Mucosa of descending colon (tissue), 3 donors: ENCODE data around the gene KLF3. TPM values are rescaled to one million over a fixed set of nuclear protein-coding genes. Genes with fewer than 3 reads are reported as not detected.

Experiments
- ATAC-seq: fragments of 200-7000 bp; cut with Tn5 transposase; one replicate; pipeline ENCODE4 v1.9.1; 2020; ENCODE audit warnings: mild to moderate bottlenecking, moderate library complexity
- DNase-seq, 3 donors: peaks; one replicate each; pipeline ENCODE4 v3.0.0-alpha.2; 2020
- H3K36me3 ChIP-seq: fragments of 200-600 bp; one replicate; pipeline ENCODE4 v1.8.0; 2021; ENCODE audit warnings: low read depth, mild to moderate bottlenecking
- H3K4me1 ChIP-seq: fragments of 200-600 bp; one replicate; pipeline ENCODE4 v1.8.0; 2021; ENCODE audit warnings: low read depth, mild to moderate bottlenecking
- H3K4me3 ChIP-seq: fragments of 200-600 bp; one replicate; pipeline ENCODE4 v1.8.0; 2021; ENCODE audit warnings: mild to moderate bottlenecking
- H3K9me3 ChIP-seq: fragments of 200-600 bp; one replicate; pipeline ENCODE4 v1.8.0; 2021; ENCODE audit warnings: mild to moderate bottlenecking
- CTCF ChIP-seq: fragments of 200-600 bp; IDR thresholded peaks from one replicate; pipeline ENCODE4 v1.8.0; 2022; ENCODE audit warnings: antibody characterized with exemption, mild to moderate bottlenecking
- intact Hi-C, 2 donors: fragments of 100-400 bp; cut with DNase I in 1 of 2; cut with micrococcal nuclease in 1 of 2; formaldehyde crosslinking; loops; one replicate each; pipeline versions ENCODE4 v1.11.0 to v1.11.1; 2022; cut with DNase I, micrococcal nuclease
- total RNA-seq, 3 donors: library from RNA; stranded (reverse); fragmentation: NEBNext Ultra II Directional in 2 of 3; extraction: Animal tissue kit (Norgen Biotek cat#: 25700) in 2 of 3; gene quantifications; one replicate each; pipeline versions ENCODE4 v1.2.1 to v1.2.4, GENCODE V29; 2021 to 2023
- donor health status: DM: no; HTN: no; CAD: no; lungs with moderate emphysema.
- donor health status: DM: no; HTN: no; CAD: no.
- donor health status: DM: no; HTN: yes; CAD: no.

Gene KLF3
- total RNA-seq, 3 donors from 2014 or later, result 102 to 151 (median 128) TPM

DNA sequence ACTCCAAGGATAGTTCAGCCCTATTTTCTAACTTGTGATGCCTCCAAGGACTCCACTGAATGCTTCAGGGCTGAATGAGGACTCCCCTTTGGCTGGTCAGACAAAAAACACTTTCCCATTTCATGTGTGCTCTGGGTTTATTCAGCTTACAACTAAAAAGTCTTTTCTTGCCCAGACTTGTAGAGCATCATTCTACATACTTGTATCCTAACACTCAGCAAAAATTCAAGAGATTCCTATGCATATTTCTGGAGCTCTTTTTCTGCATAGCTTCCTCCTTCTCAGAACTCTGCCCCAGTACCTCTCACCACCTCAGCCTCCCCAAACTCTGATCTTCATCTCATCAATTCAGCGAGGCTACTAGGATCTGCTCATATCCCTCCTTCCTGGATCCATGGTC lies 22.2 kb upstream of the KLF3 start:
- no peak for ATAC-seq
- DNase-seq, result no peak
- H3K4me1 ChIP-seq, result no peaks in the 10 kb centered on the region
- no peaks in the 10 kb centered on the region for H3K36me3 ChIP-seq
- intact Hi-C loops, result no loop called here
- no peak overlapping the region for H3K4me3 ChIP-seq
- no peak for TF ChIP-seq CTCF
- no peaks in the 10 kb centered on the region for H3K9me3 ChIP-seq

- ATAC-seq, result no peak
- H3K36me3 ChIP-seq, result no peaks in the 10 kb centered on the region
- DNase-seq, result no peak
- TF ChIP-seq CTCF, result no peak
- H3K4me3 ChIP-seq, result no peak overlapping the region
- intact Hi-C loops, result no loop called here
- no peaks in the 10 kb centered on the region for H3K4me1 ChIP-seq
- no peaks in the 10 kb centered on the region for H3K9me3 ChIP-seq
These were observed 19.8 kb upstream of the KLF3 start for GRCh38 chr4:38644201-38644600.

GRCh38 chr4:38647101-38647819 lies 16.7 kb upstream of the KLF3 start:
- DNase-seq, result no peak
- no peak overlapping the region for H3K4me3 ChIP-seq
- no peaks in the 10 kb centered on the region for H3K36me3 ChIP-seq
- H3K9me3 ChIP-seq, result no peaks in the 10 kb centered on the region
- intact Hi-C loops, result no loop called here
- H3K4me1 ChIP-seq, result no peaks in the 10 kb centered on the region
- no peak for TF ChIP-seq CTCF
- no peak for ATAC-seq

GRCh38 chr4:38650133-38650532 lies 13.9 kb upstream of the KLF3 start:
- ATAC-seq (no peak), DNase-seq (no peak)
- H3K4me3 ChIP-seq, result no peak overlapping the region
- intact Hi-C loops, result no loop called here
- TF ChIP-seq CTCF, result no peak
- H3K36me3 ChIP-seq, result no peaks in the 10 kb centered on the region
- H3K9me3 ChIP-seq, result no peaks in the 10 kb centered on the region
- no peaks in the 10 kb centered on the region for H3K4me1 ChIP-seq

DNA sequence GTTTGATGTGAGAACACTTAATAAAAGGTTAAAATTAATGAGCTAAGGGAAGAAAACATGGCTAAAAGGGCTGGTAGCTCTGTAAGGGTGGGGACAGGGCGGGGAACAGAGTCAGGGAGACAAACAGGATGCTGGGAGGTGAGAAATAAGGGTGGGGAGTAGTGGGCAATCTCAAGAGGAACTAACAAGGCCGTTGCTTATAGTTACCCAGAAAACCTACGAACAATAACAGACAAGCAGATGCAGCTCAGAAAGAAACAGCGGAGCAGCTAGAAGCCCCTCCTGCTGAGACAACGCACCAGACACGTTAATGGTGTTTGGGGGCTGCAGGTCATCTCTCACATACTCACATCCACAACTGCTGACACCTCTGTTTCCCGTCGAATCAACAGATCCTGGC lies 9.7 kb upstream of the KLF3 start:
- H3K4me1 ChIP-seq, result no peaks in the 10 kb centered on the region
- DNase-seq (no peak), ATAC-seq (peak; percentile 71)
- no peaks in the 10 kb centered on the region for H3K9me3 ChIP-seq
- no peaks in the 10 kb centered on the region for H3K36me3 ChIP-seq
- no peak for TF ChIP-seq CTCF
- intact Hi-C loops, result no loop called here
- H3K4me3 ChIP-seq, result no peak overlapping the region

- H3K36me3 ChIP-seq, result no peaks in the 10 kb centered on the region
- ATAC-seq (no peak), DNase-seq (no peak)
- H3K4me1 ChIP-seq, result no peaks in the 10 kb centered on the region
- intact Hi-C loops, result no loop called here
- no peak for TF ChIP-seq CTCF
- H3K9me3 ChIP-seq, result no peaks in the 10 kb centered on the region
- no peak overlapping the region for H3K4me3 ChIP-seq
These were observed 7.9 kb upstream of the KLF3 start for GRCh38 chr4:38656111-38656510.
